ENCODE results near the gene ICA1L.

Gene ICA1L

GRCh38 chr2:202749477-202749876 is 122.1 kb downstream of the ICA1L start:
- Histone ChIP-seq H3K4me3 (ENCODE audit: low read length) (no peak overlapping the region), H3K9me3 (ENCODE audit: insufficient read depth, low read length) (no peaks in the 10 kb centered on the region), H3K27me3 (ENCODE audit: low read depth, low read length) (no peaks in the 10 kb centered on the region), H3K9ac (ENCODE audit: low read length) (no peak overlapping the region), H4K20me1 (ENCODE audit: insufficient read depth, low read length) (peaks cover 4% of the 10 kb centered on the region), H3K4me1 (ENCODE audit: low read length) (peaks cover 18% of the 10 kb centered on the region), H3K36me3 (replicated peaks; ENCODE audit: low read depth, low read length) (peaks cover 4% of the 10 kb centered on the region), H3K4me2 (ENCODE audit: low read length) (no peak overlapping the region), H3K27ac (ENCODE audit: low read length) (no peak overlapping the region), H2AFZ (ENCODE audit: low read depth, low read length) (no peak overlapping the region), H3K79me2 (ENCODE audit: low read length) (no peaks in the 10 kb centered on the region)
- no peak for TF ChIP-seq CTCF (IDR thresholded peaks at IDR 0.05; ENCODE audit: low read depth, low read length)
- TF ChIP-seq EZH2phosphoT487 (IDR thresholded peaks at IDR 0.05; ENCODE audit: low read depth), result no peak

- peaks cover 34% of the 10 kb centered on the region for H3K36me3 ChIP-seq (replicated peaks; ENCODE audit: low read depth, low read length)
- no peak overlapping the region for H3K4me2 ChIP-seq (ENCODE audit: low read length)
- no peaks in the 10 kb centered on the region for H4K20me1 ChIP-seq (ENCODE audit: insufficient read depth, low read length)
- H3K27me3 ChIP-seq (ENCODE audit: low read depth, low read length), result no peaks in the 10 kb centered on the region
- H3K9ac ChIP-seq (ENCODE audit: low read length), result no peak overlapping the region
- no peaks in the 10 kb centered on the region for H3K4me1 ChIP-seq (ENCODE audit: low read length)
- H3K27ac ChIP-seq (ENCODE audit: low read length), result no peak overlapping the region
- H2AFZ ChIP-seq (ENCODE audit: low read depth, low read length), result no peak overlapping the region
- H3K9me3 ChIP-seq (ENCODE audit: insufficient read depth, low read length), result peaks cover 24% of the 10 kb centered on the region
- no peak overlapping the region for H3K4me3 ChIP-seq (ENCODE audit: low read length)
- no peaks in the 10 kb centered on the region for H3K79me2 ChIP-seq (ENCODE audit: low read length)
- TF ChIP-seq CTCF (IDR thresholded peaks at IDR 0.05; ENCODE audit: low read depth, low read length), result no peak
These were observed 128.0 kb downstream of the ICA1L start for GRCh38 chr2:202743613-202744012.

GRCh38 chr2:202736826-202737225 is 134.7 kb downstream of the ICA1L start:
- Histone ChIP-seq H4K20me1 (ENCODE audit: insufficient read depth, low read length) (no peaks in the 10 kb centered on the region), H3K36me3 (replicated peaks; ENCODE audit: low read depth, low read length) (peaks cover 12% of the 10 kb centered on the region)
- TF ChIP-seq CTCF (IDR thresholded peaks at IDR 0.05; ENCODE audit: low read depth, low read length) (no peak), EZH2phosphoT487 (IDR thresholded peaks at IDR 0.05; ENCODE audit: low read depth) (no peak)

GRCh38 chr2:202726070-202726469 is 145.5 kb downstream of the ICA1L start:
- H2AFZ ChIP-seq (ENCODE audit: low read depth, low read length), result no peak overlapping the region
- no peaks in the 10 kb centered on the region for H3K4me1 ChIP-seq (ENCODE audit: low read length)
- peaks cover 3% of the 10 kb centered on the region for H3K36me3 ChIP-seq (replicated peaks; ENCODE audit: low read depth, low read length)
- TF ChIP-seq CTCF (IDR thresholded peaks at IDR 0.05; ENCODE audit: low read depth, low read length), result no peak
- no peak for TF ChIP-seq EZH2phosphoT487 (IDR thresholded peaks at IDR 0.05; ENCODE audit: low read depth)
- H3K4me2 ChIP-seq (ENCODE audit: low read length), result no peak overlapping the region
- H3K27ac ChIP-seq (ENCODE audit: low read length), result no peak overlapping the region
- H3K4me3 ChIP-seq (ENCODE audit: low read length), result no peak overlapping the region
- no peaks in the 10 kb centered on the region for H3K27me3 ChIP-seq (ENCODE audit: low read depth, low read length)
- no peaks in the 10 kb centered on the region for H4K20me1 ChIP-seq (ENCODE audit: insufficient read depth, low read length)
- H3K9ac ChIP-seq (ENCODE audit: low read length), result no peak overlapping the region
- no peaks in the 10 kb centered on the region for H3K9me3 ChIP-seq (ENCODE audit: insufficient read depth, low read length)
- H3K79me2 ChIP-seq (ENCODE audit: low read length), result no peaks in the 10 kb centered on the region

More at GRCh38 chr2:202736826-202737225, 134.7 kb downstream of the ICA1L start:
- H3K79me2 ChIP-seq (ENCODE audit: low read length), result no peaks in the 10 kb centered on the region
- no peaks in the 10 kb centered on the region for H3K9me3 ChIP-seq (ENCODE audit: insufficient read depth, low read length)
- no peaks in the 10 kb centered on the region for H3K4me1 ChIP-seq (ENCODE audit: low read length)
- no peak overlapping the region for H3K4me3 ChIP-seq (ENCODE audit: low read length)
- H2AFZ ChIP-seq (ENCODE audit: low read depth, low read length), result no peak overlapping the region
- H3K27ac ChIP-seq (ENCODE audit: low read length), result no peak overlapping the region
- no peak overlapping the region for H3K4me2 ChIP-seq (ENCODE audit: low read length)
- no peak overlapping the region for H3K9ac ChIP-seq (ENCODE audit: low read length)
- no peaks in the 10 kb centered on the region for H3K27me3 ChIP-seq (ENCODE audit: low read depth, low read length)
